OCI-LY3 (cell line): ENCODE results near the gene GRK6.
"Not testable (repeated sequence)": the region's sequence is repeated elsewhere in the genome, so short reads cannot be mapped to it uniquely, and the experiment has no call there.

ENCODE experiments used
- H2AFZ ChIP-seq: fragments of 200-600, 300-600 bp; shearing (Covaris generic); 2 replicates; pipeline ENCODE4 v1.6.0; 2014; ENCODE audit warnings: antibody characterized with exemption, low read depth, low read length
- H3K27ac ChIP-seq: fragments of 200-600, 300-600 bp; sonication (generic); 2 replicates; pipeline ENCODE4 v1.5.1; 2014; ENCODE audit warnings: mild to moderate bottlenecking, low read length, moderate library complexity, mixed read lengths
- H3K27me3 ChIP-seq: fragments of 200-600, 300-600 bp; sonication (generic); 2 replicates; pipeline ENCODE4 v1.6.1; 2014; ENCODE audit warnings: low read depth, low read length, mixed read lengths
- H3K36me3 ChIP-seq: fragments of 200-600, 300-600 bp; sonication (generic); replicated peaks from 2 replicates; pipeline ENCODE3; 2014; ENCODE audit warnings: low read depth, low read length, mixed read lengths
- H3K4me1 ChIP-seq: fragments of 300-600, 200-600 bp; sonication (generic); 2 replicates; pipeline ENCODE4 v1.6.1; 2014; ENCODE audit warnings: low read length, mixed read lengths
- H3K4me2 ChIP-seq: fragments of 200-600, 300-600 bp; sonication (generic); 2 replicates; pipeline ENCODE4 v1.6.1; 2014; ENCODE audit warnings: low read length, mixed read lengths
- H3K4me3 ChIP-seq: fragments of 300-600, 200-600 bp; sonication (generic); 2 replicates; pipeline ENCODE4 v1.5.1; 2014; ENCODE audit warnings: antibody characterized with exemption, mild to moderate bottlenecking, low read length, moderate library complexity
- H3K79me2 ChIP-seq: fragments of 300-600, 200-600 bp; shearing (Covaris generic); 2 replicates; pipeline ENCODE4 v1.6.1; 2014; ENCODE audit warnings: mild to moderate bottlenecking, low read length, mixed read lengths
- H3K9ac ChIP-seq: fragments of 300-600, 200-600 bp; shearing (Covaris generic); 2 replicates; pipeline ENCODE4 v1.6.0; 2014; ENCODE audit warnings: mild to moderate bottlenecking, low read length, moderate library complexity
- H3K9me3 ChIP-seq: fragments of 200-600, 300-600 bp; shearing (Covaris generic); 2 replicates; pipeline ENCODE4 v1.6.1; 2014; ENCODE audit warnings: low read length, mixed read lengths; ENCODE audit not compliant: insufficient read depth
- H4K20me1 ChIP-seq: fragments of 200-600, 300-600 bp; sonication (generic); 2 replicates; pipeline ENCODE4 v1.6.1; 2016; ENCODE audit warnings: low read length, mixed read lengths; ENCODE audit not compliant: insufficient read depth
- EZH2phosphoT487 ChIP-seq: fragments of 200-600 bp; shearing (Covaris generic); IDR thresholded peaks from 2 replicates; pipeline ENCODE4 v1.6.1; 2018; ENCODE audit warnings: antibody characterized with exemption, mixed run types, low read depth
- TF ChIP-seq, protein P1 (sequence below): fragments of 200-600, 300-600 bp; sonication (generic); IDR thresholded peaks from 2 replicates; pipeline ENCODE4 v1.5.1; 2014; ENCODE audit warnings: antibody characterized with exemption, low read length, low read depth

GRK6 gene

DNA sequence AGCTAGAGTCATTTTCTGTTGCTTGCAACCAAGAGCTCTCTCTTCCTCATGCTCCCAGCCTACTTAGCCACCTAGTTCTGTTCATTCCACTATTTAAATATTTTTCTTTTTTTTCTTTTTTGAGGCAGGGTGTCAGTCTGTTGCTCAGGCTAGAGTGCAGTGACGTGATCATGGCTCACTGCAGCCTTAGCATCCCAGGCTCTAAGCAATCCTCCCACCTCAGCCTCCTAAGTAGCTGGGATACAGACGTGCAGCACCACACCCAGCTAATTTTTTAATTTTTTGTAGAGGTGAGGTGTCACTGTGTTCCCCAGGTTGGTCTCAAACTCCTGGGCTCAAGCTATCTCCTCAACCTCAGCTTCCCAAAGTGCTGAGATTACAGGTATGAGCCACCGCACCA is 12.0 kb upstream of the GRK6 start:
- Histone ChIP-seq H3K4me2 (no peak overlapping the region), H3K27ac (no peak overlapping the region), H3K79me2 (no peaks in the 10 kb centered on the region), H3K4me1 (peaks cover 9% of the 10 kb centered on the region), H3K27me3 (0 out of 2 replicates have a peak, but pooled peaks cover 5% of the 10 kb centered on the region), H3K9ac (no peak overlapping the region), H3K9me3 (no peaks in the 10 kb centered on the region), H3K36me3 (no peaks in the 10 kb centered on the region), H4K20me1 (no peaks in the 10 kb centered on the region), H2AFZ (no peak overlapping the region), H3K4me3 (no peak overlapping the region)
- TF ChIP-seq, protein P1, sequence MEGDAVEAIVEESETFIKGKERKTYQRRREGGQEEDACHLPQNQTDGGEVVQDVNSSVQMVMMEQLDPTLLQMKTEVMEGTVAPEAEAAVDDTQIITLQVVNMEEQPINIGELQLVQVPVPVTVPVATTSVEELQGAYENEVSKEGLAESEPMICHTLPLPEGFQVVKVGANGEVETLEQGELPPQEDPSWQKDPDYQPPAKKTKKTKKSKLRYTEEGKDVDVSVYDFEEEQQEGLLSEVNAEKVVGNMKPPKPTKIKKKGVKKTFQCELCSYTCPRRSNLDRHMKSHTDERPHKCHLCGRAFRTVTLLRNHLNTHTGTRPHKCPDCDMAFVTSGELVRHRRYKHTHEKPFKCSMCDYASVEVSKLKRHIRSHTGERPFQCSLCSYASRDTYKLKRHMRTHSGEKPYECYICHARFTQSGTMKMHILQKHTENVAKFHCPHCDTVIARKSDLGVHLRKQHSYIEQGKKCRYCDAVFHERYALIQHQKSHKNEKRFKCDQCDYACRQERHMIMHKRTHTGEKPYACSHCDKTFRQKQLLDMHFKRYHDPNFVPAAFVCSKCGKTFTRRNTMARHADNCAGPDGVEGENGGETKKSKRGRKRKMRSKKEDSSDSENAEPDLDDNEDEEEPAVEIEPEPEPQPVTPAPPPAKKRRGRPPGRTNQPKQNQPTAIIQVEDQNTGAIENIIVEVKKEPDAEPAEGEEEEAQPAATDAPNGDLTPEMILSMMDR, result no peak
- no peak for TF ChIP-seq EZH2phosphoT487

DNA sequence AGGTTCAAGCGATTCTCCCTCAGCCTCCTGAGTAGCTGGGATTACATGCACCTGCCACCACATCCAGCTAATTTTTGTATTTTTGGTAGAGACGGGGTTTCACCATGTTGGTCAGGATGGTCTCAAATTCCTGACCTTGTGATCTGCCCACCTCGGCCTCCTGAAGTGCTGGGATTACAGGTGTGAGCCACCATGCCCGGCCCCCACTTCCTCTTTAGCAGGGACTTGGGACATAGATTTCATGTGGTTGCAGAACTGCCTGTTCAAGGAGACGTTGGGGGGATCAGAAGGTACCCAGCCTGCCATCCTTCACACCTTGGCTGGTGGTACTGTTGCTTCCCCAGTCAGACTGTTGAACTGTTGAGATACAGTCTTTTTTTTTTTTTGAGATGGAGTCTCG is 9.4 kb upstream of the GRK6 start:
- H3K27me3 ChIP-seq, H2AFZ ChIP-seq, H3K4me1 ChIP-seq, H3K4me3 ChIP-seq, H3K9me3 ChIP-seq, H3K36me3 ChIP-seq, H4K20me1 ChIP-seq, H3K9ac ChIP-seq, H3K4me2 ChIP-seq, H3K27ac ChIP-seq, H3K79me2 ChIP-seq: not testable (repeated sequence)

DNA sequence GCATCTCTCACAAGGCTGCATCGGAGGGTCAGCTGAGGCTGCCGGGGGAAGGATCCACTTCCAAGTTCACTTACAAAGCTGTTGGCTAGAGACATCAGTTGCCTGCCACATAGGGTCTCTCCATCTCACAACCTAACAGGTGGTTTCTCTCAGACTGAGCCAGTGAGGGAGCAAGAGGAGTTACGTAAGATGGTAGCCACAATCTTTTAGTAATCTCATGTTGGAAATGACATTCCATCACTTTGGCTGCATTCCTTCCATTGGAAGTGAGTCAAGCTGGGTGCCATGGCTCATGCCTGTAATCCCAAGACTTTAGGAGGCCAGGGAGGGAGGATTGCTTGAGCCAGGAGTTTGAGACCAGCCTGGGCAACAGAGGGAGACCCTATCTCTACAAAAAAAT is 7.4 kb upstream of the GRK6 start:
- Histone ChIP-seq H3K36me3 (no peaks in the 10 kb centered on the region), H3K4me2 (no peak overlapping the region), H3K27ac (no peak overlapping the region), H3K9ac (no peak overlapping the region), H2AFZ (no peak overlapping the region), H3K79me2 (no peaks in the 10 kb centered on the region), H3K4me1 (no peaks in the 10 kb centered on the region), H4K20me1 (no peaks in the 10 kb centered on the region), H3K27me3 (no peaks in the 10 kb centered on the region), H3K9me3 (no peaks in the 10 kb centered on the region), H3K4me3 (no peak overlapping the region)
- TF ChIP-seq, protein P1, result no peak
- no peak for TF ChIP-seq EZH2phosphoT487

DNA sequence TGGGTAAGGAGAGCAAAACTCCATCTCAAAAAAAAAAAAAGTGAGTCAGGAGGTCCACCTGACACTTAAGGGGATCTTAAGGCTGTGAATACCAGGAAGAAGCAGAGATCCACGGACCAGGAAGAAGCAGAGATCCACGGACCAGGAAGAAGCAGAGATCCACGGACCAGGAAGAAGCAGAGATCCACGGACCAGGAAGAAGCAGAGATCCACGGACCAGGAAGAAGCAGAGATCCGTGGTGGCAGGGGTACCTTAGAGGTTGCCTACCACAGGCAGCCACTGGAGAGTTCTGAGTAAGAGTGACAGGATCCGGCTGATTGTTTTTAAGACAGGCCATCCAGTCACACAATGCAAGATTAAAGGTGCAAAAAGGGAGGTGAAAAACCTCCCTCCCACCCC is 6.0 kb upstream of the GRK6 start:
- not testable (repeated sequence) for H3K4me2 ChIP-seq, H3K79me2 ChIP-seq, H3K27ac ChIP-seq

DNA sequence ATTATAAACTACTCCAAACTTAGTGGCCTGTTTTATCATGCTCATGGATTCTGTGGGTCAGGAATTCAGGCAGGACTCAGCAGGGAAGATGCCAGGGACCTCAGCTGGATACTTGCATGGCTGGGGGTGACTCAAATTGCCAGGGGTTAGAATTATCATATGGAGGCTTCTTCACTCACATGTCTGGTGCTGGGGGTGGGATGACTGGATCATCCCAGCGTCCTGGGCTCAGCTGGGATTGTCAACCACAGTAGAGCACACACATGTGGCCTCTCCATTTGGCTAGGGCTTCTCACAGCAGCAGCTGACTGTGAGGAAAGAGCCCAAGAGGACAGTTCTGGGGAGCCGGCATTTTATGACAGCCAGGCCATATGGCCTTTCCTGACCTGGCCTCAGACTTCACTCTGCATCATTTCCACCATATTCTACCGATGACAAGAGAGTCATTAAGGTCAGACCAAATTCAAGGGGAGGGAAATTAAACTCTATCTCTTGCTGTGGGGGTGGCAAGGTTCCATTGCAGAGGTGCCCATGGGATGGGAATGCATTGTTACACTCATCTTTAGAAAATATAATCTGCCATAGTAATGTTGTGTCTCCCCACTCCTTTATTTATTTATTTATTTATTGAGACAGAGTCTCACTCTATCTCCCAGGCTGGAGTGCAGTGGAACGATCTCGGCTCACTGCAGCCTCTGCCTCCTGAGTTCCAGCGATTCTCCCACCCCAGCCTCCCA is 5.2 kb upstream of the GRK6 start:
- no peak overlapping the region for H3K4me3 ChIP-seq
- no peaks in the 10 kb centered on the region for H3K36me3 ChIP-seq
- H3K4me1 ChIP-seq, result peaks cover 6% of the 10 kb centered on the region
- no peak overlapping the region for H2AFZ ChIP-seq
- H3K9me3 ChIP-seq, result no peaks in the 10 kb centered on the region
- H3K4me2 ChIP-seq, result no peak overlapping the region
- TF ChIP-seq EZH2phosphoT487, result no peak
- TF ChIP-seq, protein P1, result no peak
- no peaks in the 10 kb centered on the region for H3K79me2 ChIP-seq
- H4K20me1 ChIP-seq, result no peaks in the 10 kb centered on the region
- H3K27ac ChIP-seq, result no peak overlapping the region
- no peaks in the 10 kb centered on the region for H3K27me3 ChIP-seq
- no peak overlapping the region for H3K9ac ChIP-seq

More for the DNA sequence above, 6.0 kb upstream of the GRK6 start:
- not testable (repeated sequence) for H3K36me3 ChIP-seq, H3K4me1 ChIP-seq, H4K20me1 ChIP-seq, H3K27me3 ChIP-seq, H3K4me3 ChIP-seq, H3K9ac ChIP-seq, H3K9me3 ChIP-seq, H2AFZ ChIP-seq
